Measurements from ENCODE around the gene NRXN3. TPM values are rescaled to one million over a fixed set of nuclear protein-coding genes. Genes with fewer than 3 reads are reported as not detected.

Gene NRXN3
- total RNA-seq, 1 experiment from 2014 or later = not detected

GRCh38 chr14:78446807-78447206 lies 276.6 kb downstream of the NRXN3 start:
- in situ Hi-C loops (cut with HindIII; ENCODE audit: low pct_unique_long_range_greater_than_20kb, low sequenced_read_pairs) (no loop called here), intact Hi-C loops (cut with micrococcal nuclease; ENCODE audit: unreplicated experiment) (loop anchor here (5.0 kb wide), 1 partner anchor 120 kb away; no protein-coding TSS in a partner anchor)
- Histone ChIP-seq H3K9me3 (ENCODE audit: control insufficient read depth, insufficient read depth, low read depth, low read length) (no peaks in the 10 kb centered on the region), H3K27ac (ENCODE audit: low read length) (no peak overlapping the region), H3K4me1 (ENCODE audit: control insufficient read depth, insufficient read depth, low read length) (no peaks in the 10 kb centered on the region), H3K27me3 (ENCODE audit: control insufficient read depth, insufficient read depth, low read length) (no peaks in the 10 kb centered on the region), H3K36me3 (ENCODE audit: control insufficient read depth, insufficient read depth, low read length) (no peaks in the 10 kb centered on the region), H3K4me3 (ENCODE audit: low read depth in 2 of 2, low read length in 2 of 2) (no peak overlapping the region)
- POLR2A ChIA-PET = no interaction called here
- CTCF ChIA-PET = no interaction called here
- ATAC-seq (no peak), DNase-seq (ENCODE audit: low read depth, low spot score) (no peak)
- TF ChIP-seq, protein P1, sequence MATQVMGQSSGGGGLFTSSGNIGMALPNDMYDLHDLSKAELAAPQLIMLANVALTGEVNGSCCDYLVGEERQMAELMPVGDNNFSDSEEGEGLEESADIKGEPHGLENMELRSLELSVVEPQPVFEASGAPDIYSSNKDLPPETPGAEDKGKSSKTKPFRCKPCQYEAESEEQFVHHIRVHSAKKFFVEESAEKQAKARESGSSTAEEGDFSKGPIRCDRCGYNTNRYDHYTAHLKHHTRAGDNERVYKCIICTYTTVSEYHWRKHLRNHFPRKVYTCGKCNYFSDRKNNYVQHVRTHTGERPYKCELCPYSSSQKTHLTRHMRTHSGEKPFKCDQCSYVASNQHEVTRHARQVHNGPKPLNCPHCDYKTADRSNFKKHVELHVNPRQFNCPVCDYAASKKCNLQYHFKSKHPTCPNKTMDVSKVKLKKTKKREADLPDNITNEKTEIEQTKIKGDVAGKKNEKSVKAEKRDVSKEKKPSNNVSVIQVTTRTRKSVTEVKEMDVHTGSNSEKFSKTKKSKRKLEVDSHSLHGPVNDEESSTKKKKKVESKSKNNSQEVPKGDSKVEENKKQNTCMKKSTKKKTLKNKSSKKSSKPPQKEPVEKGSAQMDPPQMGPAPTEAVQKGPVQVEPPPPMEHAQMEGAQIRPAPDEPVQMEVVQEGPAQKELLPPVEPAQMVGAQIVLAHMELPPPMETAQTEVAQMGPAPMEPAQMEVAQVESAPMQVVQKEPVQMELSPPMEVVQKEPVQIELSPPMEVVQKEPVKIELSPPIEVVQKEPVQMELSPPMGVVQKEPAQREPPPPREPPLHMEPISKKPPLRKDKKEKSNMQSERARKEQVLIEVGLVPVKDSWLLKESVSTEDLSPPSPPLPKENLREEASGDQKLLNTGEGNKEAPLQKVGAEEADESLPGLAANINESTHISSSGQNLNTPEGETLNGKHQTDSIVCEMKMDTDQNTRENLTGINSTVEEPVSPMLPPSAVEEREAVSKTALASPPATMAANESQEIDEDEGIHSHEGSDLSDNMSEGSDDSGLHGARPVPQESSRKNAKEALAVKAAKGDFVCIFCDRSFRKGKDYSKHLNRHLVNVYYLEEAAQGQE (IDR thresholded peaks at IDR 0.05; ENCODE audit: insufficient read depth in 1 of 2, low read depth in 2 of 2, low read length in 1 of 2) = peak; percentile 33 to 64; a peak in 2 of 4 replicates
- TF ChIP-seq CTCF (IDR thresholded peaks at IDR 0.05) = no peak
- BruUV-seq (replicated peaks) = no TSS peak

GRCh38 chr14:78448164-78449094 lies 278.3 kb downstream of the NRXN3 start:
- no peaks in the 10 kb centered on the region for H3K9me3 ChIP-seq (ENCODE audit: control insufficient read depth, insufficient read depth, low read depth, low read length)
- BruUV-seq (replicated peaks) = no TSS peak
- H3K27me3 ChIP-seq (ENCODE audit: control insufficient read depth, insufficient read depth, low read length) = no peaks in the 10 kb centered on the region; the same call in 1 of the 2 replicates
- ChIA-PET CTCF (no interaction called here), POLR2A (no interaction called here)
- ATAC-seq = no peak
- in situ Hi-C loops (cut with HindIII; ENCODE audit: low pct_unique_long_range_greater_than_20kb, low sequenced_read_pairs) = no loop called here
- H3K4me1 ChIP-seq (ENCODE audit: control insufficient read depth, insufficient read depth, low read length) = no peaks in the 10 kb centered on the region
- TF ChIP-seq CTCF (IDR thresholded peaks at IDR 0.05) (peak; percentile 73), POLR2AphosphoS5 (IDR thresholded peaks at IDR 0.05; ENCODE audit: low read depth, low read length) (no peak)
- H3K36me3 ChIP-seq (ENCODE audit: control insufficient read depth, insufficient read depth, low read length) = no peaks in the 10 kb centered on the region
- intact Hi-C loops (cut with micrococcal nuclease; ENCODE audit: unreplicated experiment) = loop anchor here (5.0 kb wide), 1 partner anchor 119 kb away; no protein-coding TSS in a partner anchor
- H3K27ac ChIP-seq (ENCODE audit: low read length) = no peak overlapping the region
- DNase-seq (ENCODE audit: low read depth, low spot score) = peak; percentile 22
- H3K4me3 ChIP-seq (ENCODE audit: low read depth in 2 of 2, low read length in 2 of 2) = no peak overlapping the region

Data from Panc1 (cell line).